GM23338 (cell line): ENCODE measurements around the gene OR5AR1. TPM values are rescaled to one million over a fixed set of nuclear protein-coding genes. Genes with fewer than 3 reads are reported as not detected.

Experiments
- ATAC-seq: fragments of 200-7000 bp; cut with Tn5 transposase; 3 replicates; pipeline ENCODE4 v1.9.1; 2020
- DNase-seq: peaks from one replicate; pipeline ENCODE4 v3.0.0-alpha.2; 2015; ENCODE audit warnings: low spot score
- H2AFZ ChIP-seq: fragments of 200-600 bp; sonication (generic); 2 replicates; pipeline ENCODE4 v1.8.0; 2016; ENCODE audit warnings: antibody characterized with exemption, mild to moderate bottlenecking, moderate library complexity
- H3F3A ChIP-seq: fragments of 200-600 bp; sonication (generic); replicated peaks from 2 replicates; pipeline ENCODE4 v1.8.0; 2017; ENCODE audit warnings: antibody characterized with exemption, mixed run types, low read depth
- H3K27ac ChIP-seq: fragments of 200-600 bp; sonication (generic); 2 replicates; pipeline ENCODE4 v1.6.1; 2016; ENCODE audit warnings: low read depth
- H3K27me3 ChIP-seq: fragments of 200-600 bp; sonication (generic); 2 replicates; pipeline ENCODE4 v1.8.0; 2016; ENCODE audit warnings: mild to moderate bottlenecking, mixed run types, moderate library complexity; ENCODE audit not compliant: insufficient read depth
- H3K36me3 ChIP-seq: fragments of 200-600 bp; sonication (generic); 2 replicates; pipeline ENCODE4 v1.8.0; 2016; ENCODE audit warnings: mild to moderate bottlenecking; ENCODE audit not compliant: insufficient read depth
- H3K4me1 ChIP-seq: fragments of 200-600 bp; sonication (generic); 2 replicates; pipeline ENCODE4 v1.8.0; 2016; ENCODE audit warnings: mild to moderate bottlenecking, moderate library complexity; ENCODE audit not compliant: insufficient read depth
- H3K4me2 ChIP-seq: fragments of 200-600 bp; sonication (generic); 2 replicates; pipeline ENCODE4 v1.7.1; 2017; ENCODE audit warnings: mixed run types
- H3K4me3 ChIP-seq: fragments of 200-600 bp; sonication (generic); 2 replicates; pipeline ENCODE4 v1.6.1; 2016; ENCODE audit warnings: mixed run types
- H3K79me2 ChIP-seq: fragments of 200-600 bp; sonication (generic); replicated peaks from 2 replicates; pipeline ENCODE4 v1.8.0; 2017; ENCODE audit warnings: mild to moderate bottlenecking; ENCODE audit not compliant: insufficient read depth
- H3K9me2 ChIP-seq: fragments of 200-600 bp; sonication (generic); 2 replicates; pipeline ENCODE4 v1.8.0; 2017; ENCODE audit not compliant: insufficient read depth
- H4K20me1 ChIP-seq: fragments of 200-600 bp; sonication (generic); replicated peaks from 2 replicates; pipeline ENCODE4 v1.8.0; 2017; ENCODE audit warnings: mild to moderate bottlenecking; ENCODE audit not compliant: insufficient read depth
- H3K27ac Mint-ChIP-seq: 2 replicates; pipeline ENCODE4 v1.8.0; 2020; ENCODE audit warnings: inconsistent platforms, mild to moderate bottlenecking, moderate library complexity, mixed read lengths
- H3K27me3 Mint-ChIP-seq: 3 replicates; pipeline ENCODE4 v1.8.0; 2022; ENCODE audit warnings: low read depth, mild to moderate bottlenecking, moderate library complexity, mixed read lengths, inconsistent platforms; ENCODE audit not compliant: insufficient read depth, poor library complexity
- H3K36me3 Mint-ChIP-seq: 3 replicates; pipeline ENCODE4 v1.8.0; 2021; ENCODE audit warnings: low read depth, mild to moderate bottlenecking, inconsistent platforms, moderate library complexity, mixed read lengths
- H3K4me1 Mint-ChIP-seq: 3 replicates; pipeline ENCODE4 v1.8.0; 2020; ENCODE audit warnings: mild to moderate bottlenecking, inconsistent platforms, mixed read lengths
- H3K4me3 Mint-ChIP-seq: 3 replicates; pipeline ENCODE4 v1.8.0; 2021; ENCODE audit warnings: moderate library complexity, mild to moderate bottlenecking, inconsistent platforms, mixed read lengths
- H3K9me3 Mint-ChIP-seq: 3 replicates; pipeline ENCODE4 v1.8.0; 2020; ENCODE audit warnings: moderate library complexity, mild to moderate bottlenecking, inconsistent platforms, mixed read lengths
- CREB1 ChIP-seq: fragments of 250-450 bp; sonication (Bioruptor Pico); IDR thresholded peaks from 2 replicates; pipeline ENCODE4 v1.5.0; 2020; ENCODE audit warnings: low read depth, mild to moderate bottlenecking, moderate library complexity
- EZH2 ChIP-seq: fragments of 200-600 bp; sonication (generic); IDR thresholded peaks from one replicate; pipeline ENCODE4 v1.8.0; 2017; ENCODE audit warnings: antibody characterized with exemption, mild to moderate bottlenecking, low read depth; ENCODE audit not compliant: unreplicated experiment
- EZH2phosphoT487 ChIP-seq: fragments of 200-600 bp; sonication (generic); IDR thresholded peaks from one replicate; pipeline ENCODE4 v1.8.1; 2018; ENCODE audit warnings: antibody characterized with exemption; ENCODE audit not compliant: unreplicated experiment
- JUNB ChIP-seq: IDR thresholded peaks from one replicate; pipeline ENCODE4 v1.6.1; 2016; ENCODE audit warnings: antibody characterized with exemption; ENCODE audit not compliant: unreplicated experiment
- NANOG ChIP-seq: IDR thresholded peaks from 2 replicates; pipeline ENCODE4 v1.6.1; 2016; ENCODE audit warnings: antibody characterized with exemption, borderline replicate concordance
- POLR2AphosphoS5 ChIP-seq: IDR thresholded peaks from 2 replicates; pipeline ENCODE4 v1.6.1; 2016; ENCODE audit warnings: antibody characterized with exemption, low read depth
- STAT1 ChIP-seq: IDR thresholded peaks from one replicate; pipeline ENCODE4 v1.6.1; 2016; ENCODE audit warnings: antibody characterized with exemption; ENCODE audit not compliant: unreplicated experiment
- ZNF114 ChIP-seq: fragments of 250-450 bp; sonication (Bioruptor Pico); IDR thresholded peaks from 2 replicates; pipeline ENCODE4 v1.5.0; 2020; ENCODE audit warnings: mild to moderate bottlenecking, moderate library complexity
- ZNF331 ChIP-seq: fragments of 250-450 bp; sonication (Bioruptor Pico); IDR thresholded peaks from 2 replicates; pipeline ENCODE4 v1.5.0; 2020; ENCODE audit warnings: low read depth, mild to moderate bottlenecking, moderate library complexity
- polyA plus RNA-seq: library from polyadenylated mRNA; unstranded; fragments of >200 nt; fragmentation: Nextera tagmentation; extraction: Ambion mirVana; gene quantifications from 2 replicates; pipeline ENCODE4 v1.2.1, GENCODE V29; 2016
- total RNA-seq: library from RNA; depleted of rRNA; stranded (reverse); fragments of >200 nt; shearing (Covaris generic); gene quantifications from 2 replicates; pipeline ENCODE4 v1.2.3, GENCODE V29; 2014
- TF ChIP-seq, protein P1 (sequence below), 2 experiments: fragments of 200-600 bp in 1 of 2; sonication (generic) in 1 of 2; conservative IDR thresholded peaks; 2 replicates each; pipeline versions ENCODE4 v1.5.1 to v1.6.1; 2016 to 2017; ENCODE audit warnings: antibody characterized with exemption in 2 of 2, low read depth in 2 of 2, mild to moderate bottlenecking in 2 of 2, moderate library complexity in 1 of 2
- TF ChIP-seq, protein P2 (sequence below): IDR thresholded peaks from 2 replicates; pipeline ENCODE4 v1.6.1; 2016; ENCODE audit warnings: antibody characterized with exemption
- TF ChIP-seq, protein P3 (sequence below): IDR thresholded peaks from one replicate; pipeline ENCODE4 v1.6.1; 2018; ENCODE audit warnings: antibody characterized with exemption; ENCODE audit not compliant: unreplicated experiment

The OR5AR1 gene
- total and polyA plus RNA-seq, 2 experiments from 2014 or later, result not detected

DNA sequence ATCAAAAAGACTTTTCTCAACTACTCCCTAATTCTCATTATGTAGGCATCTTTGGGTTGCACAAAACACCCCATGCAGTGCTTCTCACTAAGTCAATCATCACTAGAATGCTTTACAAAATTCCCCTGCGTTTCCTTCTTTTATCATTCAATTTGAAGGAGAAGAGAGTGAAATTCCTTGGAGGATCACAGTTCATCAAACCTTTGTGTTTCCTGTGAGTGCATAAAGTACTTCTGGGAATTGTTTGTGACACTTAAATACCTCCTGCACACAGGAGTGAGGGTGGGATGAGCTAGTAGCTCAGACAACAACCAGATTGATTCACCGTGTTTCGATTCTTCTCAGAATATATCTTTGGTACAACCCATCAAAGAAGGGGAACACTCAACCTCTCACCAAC lies 3.7 kb upstream of the OR5AR1 start (continued):
- TF ChIP-seq, protein P1, sequence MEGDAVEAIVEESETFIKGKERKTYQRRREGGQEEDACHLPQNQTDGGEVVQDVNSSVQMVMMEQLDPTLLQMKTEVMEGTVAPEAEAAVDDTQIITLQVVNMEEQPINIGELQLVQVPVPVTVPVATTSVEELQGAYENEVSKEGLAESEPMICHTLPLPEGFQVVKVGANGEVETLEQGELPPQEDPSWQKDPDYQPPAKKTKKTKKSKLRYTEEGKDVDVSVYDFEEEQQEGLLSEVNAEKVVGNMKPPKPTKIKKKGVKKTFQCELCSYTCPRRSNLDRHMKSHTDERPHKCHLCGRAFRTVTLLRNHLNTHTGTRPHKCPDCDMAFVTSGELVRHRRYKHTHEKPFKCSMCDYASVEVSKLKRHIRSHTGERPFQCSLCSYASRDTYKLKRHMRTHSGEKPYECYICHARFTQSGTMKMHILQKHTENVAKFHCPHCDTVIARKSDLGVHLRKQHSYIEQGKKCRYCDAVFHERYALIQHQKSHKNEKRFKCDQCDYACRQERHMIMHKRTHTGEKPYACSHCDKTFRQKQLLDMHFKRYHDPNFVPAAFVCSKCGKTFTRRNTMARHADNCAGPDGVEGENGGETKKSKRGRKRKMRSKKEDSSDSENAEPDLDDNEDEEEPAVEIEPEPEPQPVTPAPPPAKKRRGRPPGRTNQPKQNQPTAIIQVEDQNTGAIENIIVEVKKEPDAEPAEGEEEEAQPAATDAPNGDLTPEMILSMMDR (conservative IDR thresholded peaks at IDR 0.05; ENCODE audit: low read depth in 2 of 2), result no peak
- TF ChIP-seq, protein P2, sequence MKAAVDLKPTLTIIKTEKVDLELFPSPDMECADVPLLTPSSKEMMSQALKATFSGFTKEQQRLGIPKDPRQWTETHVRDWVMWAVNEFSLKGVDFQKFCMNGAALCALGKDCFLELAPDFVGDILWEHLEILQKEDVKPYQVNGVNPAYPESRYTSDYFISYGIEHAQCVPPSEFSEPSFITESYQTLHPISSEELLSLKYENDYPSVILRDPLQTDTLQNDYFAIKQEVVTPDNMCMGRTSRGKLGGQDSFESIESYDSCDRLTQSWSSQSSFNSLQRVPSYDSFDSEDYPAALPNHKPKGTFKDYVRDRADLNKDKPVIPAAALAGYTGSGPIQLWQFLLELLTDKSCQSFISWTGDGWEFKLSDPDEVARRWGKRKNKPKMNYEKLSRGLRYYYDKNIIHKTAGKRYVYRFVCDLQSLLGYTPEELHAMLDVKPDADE, result no peak
- TF ChIP-seq EZH2, result no peak

DNA sequence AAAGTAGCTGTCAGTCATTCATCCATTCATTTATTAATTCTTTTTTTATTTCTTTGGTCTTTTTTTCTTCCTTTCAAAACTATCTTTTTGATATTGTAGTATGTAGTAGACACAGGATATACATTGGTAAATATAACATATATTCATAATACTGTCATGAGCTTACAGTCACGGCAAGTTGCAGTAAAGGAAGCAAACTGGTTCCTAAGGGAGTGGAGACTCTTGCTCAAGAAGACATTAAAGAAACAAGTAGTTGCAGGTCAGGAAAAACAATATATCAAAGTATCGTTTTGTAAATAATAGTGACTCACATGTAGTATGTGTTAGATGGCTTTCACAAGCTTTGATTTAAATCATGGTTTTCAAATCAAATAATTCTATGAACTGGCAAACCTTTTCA lies 7.5 kb downstream of the OR5AR1 start:
- H3K36me3 Mint-ChIP-seq, result peaks cover 5% of the 10 kb centered on the region; the same call in 2 of the 3 replicates
- no peak for DNase-seq
- no peak overlapping the region for H3K4me3 Mint-ChIP-seq
- no peak overlapping the region for H3K4me2 ChIP-seq
- no peak overlapping the region for H3K4me3 ChIP-seq
- peaks cover 2% of the 10 kb centered on the region for H3K27me3 Mint-ChIP-seq
- H3K9me3 Mint-ChIP-seq, result no peaks in the 10 kb centered on the region; the same call in 2 of the 3 replicates
- no peak overlapping the region for H2AFZ ChIP-seq
- peaks cover 8% of the 10 kb centered on the region; the same call in 1 of the 2 replicates for H3K9me2 ChIP-seq
- H3F3A ChIP-seq, result no peaks in the 10 kb centered on the region
- H3K27me3 ChIP-seq, result no peaks in the 10 kb centered on the region
- no peaks in the 10 kb centered on the region for H3K36me3 ChIP-seq
- H3K4me1 Mint-ChIP-seq, result peaks cover 4% of the 10 kb centered on the region
- H3K27ac Mint-ChIP-seq, result no peak overlapping the region
- ATAC-seq, result no peak
- no peaks in the 10 kb centered on the region for H4K20me1 ChIP-seq
- no peaks in the 10 kb centered on the region for H3K79me2 ChIP-seq
- H3K4me1 ChIP-seq, result no peaks in the 10 kb centered on the region
- H3K27ac ChIP-seq, result no peak overlapping the region
- no peak for TF ChIP-seq ZNF331 (CRISPR knock-in tag)
- no peak for TF ChIP-seq EZH2
- TF ChIP-seq ZNF114 (CRISPR knock-in tag), result no peak
- no peak for TF ChIP-seq STAT1
- no peak for TF ChIP-seq NANOG
- no peak for TF ChIP-seq EZH2phosphoT487
- TF ChIP-seq, protein P2, result no peak
- no peak for TF ChIP-seq CREB1 (CRISPR knock-in tag)
- TF ChIP-seq, protein P3, sequence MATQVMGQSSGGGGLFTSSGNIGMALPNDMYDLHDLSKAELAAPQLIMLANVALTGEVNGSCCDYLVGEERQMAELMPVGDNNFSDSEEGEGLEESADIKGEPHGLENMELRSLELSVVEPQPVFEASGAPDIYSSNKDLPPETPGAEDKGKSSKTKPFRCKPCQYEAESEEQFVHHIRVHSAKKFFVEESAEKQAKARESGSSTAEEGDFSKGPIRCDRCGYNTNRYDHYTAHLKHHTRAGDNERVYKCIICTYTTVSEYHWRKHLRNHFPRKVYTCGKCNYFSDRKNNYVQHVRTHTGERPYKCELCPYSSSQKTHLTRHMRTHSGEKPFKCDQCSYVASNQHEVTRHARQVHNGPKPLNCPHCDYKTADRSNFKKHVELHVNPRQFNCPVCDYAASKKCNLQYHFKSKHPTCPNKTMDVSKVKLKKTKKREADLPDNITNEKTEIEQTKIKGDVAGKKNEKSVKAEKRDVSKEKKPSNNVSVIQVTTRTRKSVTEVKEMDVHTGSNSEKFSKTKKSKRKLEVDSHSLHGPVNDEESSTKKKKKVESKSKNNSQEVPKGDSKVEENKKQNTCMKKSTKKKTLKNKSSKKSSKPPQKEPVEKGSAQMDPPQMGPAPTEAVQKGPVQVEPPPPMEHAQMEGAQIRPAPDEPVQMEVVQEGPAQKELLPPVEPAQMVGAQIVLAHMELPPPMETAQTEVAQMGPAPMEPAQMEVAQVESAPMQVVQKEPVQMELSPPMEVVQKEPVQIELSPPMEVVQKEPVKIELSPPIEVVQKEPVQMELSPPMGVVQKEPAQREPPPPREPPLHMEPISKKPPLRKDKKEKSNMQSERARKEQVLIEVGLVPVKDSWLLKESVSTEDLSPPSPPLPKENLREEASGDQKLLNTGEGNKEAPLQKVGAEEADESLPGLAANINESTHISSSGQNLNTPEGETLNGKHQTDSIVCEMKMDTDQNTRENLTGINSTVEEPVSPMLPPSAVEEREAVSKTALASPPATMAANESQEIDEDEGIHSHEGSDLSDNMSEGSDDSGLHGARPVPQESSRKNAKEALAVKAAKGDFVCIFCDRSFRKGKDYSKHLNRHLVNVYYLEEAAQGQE, result no peak
- no peak for TF ChIP-seq POLR2AphosphoS5
- TF ChIP-seq, protein P1 (conservative IDR thresholded peaks at IDR 0.05; ENCODE audit: low read depth in 2 of 2), result no peak
- no peak for TF ChIP-seq JUNB
